ENCODE measurements around the gene AKR1D1.

DNA sequence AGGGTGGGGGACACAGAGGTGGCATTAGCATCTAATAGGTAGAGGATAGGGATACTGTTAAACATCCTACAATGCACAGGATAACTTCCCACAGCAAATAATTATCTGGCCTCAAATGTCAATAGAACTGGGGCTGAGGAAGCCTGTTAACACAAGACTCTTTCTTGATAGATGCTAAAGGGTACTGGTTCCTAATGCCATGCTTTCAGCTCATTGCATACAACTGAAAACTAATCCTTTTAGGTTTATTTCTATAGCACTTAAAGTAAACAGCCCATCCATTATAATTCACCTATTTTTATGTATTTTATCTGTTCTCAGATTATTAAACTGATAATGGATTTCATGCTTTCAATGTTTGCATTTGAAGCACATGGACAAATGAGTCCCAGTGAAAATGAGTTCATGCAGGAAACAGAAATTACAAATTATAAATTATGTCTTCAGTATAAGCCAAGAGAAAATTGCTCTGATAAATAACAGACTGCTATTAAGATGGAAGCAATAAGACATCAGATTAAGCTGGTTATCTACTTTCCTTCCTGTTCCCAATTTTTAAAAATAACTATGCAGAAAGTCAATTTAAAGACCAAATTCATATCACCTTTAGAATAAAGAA lies 66.4 kb downstream of the AKR1D1 start:
- TF ChIP-seq CTCF (IDR thresholded peaks at IDR 0.05) (no peak), POLR2A (IDR thresholded peaks at IDR 0.05; ENCODE audit: low read depth) (no peak)

Data from esophagus muscularis mucosa (tissue), 3 donors.